Epithelial cell of prostate (primary cell): ENCODE data around the gene ITPRIPL2.

Source experiments
- DNase-seq: peaks from one replicate; pipeline ENCODE4 v3.0.0-alpha.2; 2011; ENCODE audit warnings: low read depth, low spot score
- H3K27ac ChIP-seq: fragments of 450-650 bp; 2 replicates; pipeline ENCODE4 v1.5.1; 2017; ENCODE audit warnings: mild to moderate bottlenecking

ITPRIPL2 gene

DNA sequence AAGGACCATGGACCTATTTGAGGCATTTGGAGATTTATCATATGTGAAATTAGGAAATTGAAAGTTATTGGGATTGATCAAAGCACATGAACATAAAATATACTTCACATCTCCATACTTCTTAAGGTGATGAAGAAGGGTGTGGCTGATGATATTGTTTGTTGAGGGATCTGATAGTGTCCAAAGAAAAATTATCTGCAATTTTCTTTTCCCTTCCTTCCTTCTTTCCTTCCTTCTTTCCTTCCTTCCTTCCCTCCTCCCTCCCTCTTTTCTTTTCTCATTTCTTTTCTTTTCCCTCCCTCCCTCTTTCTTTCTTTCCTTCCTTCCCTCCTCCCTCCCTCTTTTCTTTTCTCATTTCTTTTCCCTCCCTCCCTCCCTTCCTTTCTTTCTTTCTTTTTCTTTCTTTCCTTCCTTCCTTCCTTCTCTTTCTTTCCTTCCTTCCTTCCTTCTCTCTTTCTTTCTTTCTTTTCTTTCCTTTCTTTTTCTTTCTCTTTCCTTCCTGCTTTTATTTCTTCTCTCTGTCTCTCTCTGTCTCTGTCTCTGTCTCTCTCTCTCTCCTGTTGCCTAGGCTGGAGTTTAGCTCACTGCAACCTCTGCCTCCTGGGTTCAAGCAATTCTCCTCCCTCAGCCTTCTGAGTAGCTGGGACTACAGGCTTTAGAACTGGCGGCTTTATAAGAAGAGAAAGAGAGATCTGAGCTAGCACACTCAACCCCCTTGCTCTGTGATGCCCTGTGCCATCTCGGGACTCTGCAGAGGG, 20.9 kb upstream of the ITPRIPL2 start:
- peak overlapping the region; percentile 42 for H3K27ac ChIP-seq

DNA sequence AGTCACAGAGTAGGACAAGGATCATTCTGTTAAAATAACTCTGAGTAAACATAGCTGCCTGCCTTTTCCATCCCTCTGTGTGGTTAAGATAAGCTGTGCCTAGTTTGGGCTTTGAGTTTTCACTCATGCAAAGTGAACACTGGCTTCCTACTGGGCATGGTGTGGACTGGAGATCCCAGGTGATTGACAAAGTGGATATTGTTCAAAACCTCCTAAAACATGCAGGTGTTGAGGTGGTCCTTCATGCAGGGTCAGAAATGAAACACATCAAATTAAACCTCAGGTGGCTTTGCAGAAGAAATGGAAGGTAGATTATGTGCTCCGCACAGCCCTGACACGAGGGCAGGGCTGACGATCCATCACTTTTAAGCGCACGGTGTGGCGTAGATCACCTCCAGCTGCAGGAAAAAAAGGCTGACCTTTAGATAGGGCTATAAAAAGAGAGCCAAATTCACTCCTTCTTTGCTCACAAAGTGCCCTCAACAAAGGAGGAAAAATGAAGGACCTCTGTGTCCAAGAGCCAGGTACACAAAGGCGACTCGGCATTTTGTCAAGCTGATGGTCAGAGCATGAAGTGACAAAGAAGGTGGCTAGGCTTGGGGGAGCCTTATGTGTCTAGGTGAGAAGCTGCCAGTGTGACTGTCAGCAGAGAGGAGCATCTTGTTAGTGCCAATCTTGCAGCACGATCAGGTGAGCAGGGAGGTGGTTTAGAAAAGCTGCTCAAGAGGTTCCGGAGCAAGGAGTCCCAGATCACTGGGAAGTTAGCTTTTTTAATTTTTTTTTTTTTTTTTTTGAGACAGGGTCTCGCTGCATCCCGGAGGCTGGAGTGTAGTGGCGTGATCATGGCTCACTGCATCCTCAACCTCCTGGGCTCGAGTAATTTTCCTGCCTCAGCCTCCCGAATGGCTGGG, 19.9 kb upstream of the ITPRIPL2 start:
- DNase-seq: no peak
- no peak overlapping the region for H3K27ac ChIP-seq

More for the DNA sequence above, 20.9 kb upstream of the ITPRIPL2 start:
- DNase-seq: no peak

DNA sequence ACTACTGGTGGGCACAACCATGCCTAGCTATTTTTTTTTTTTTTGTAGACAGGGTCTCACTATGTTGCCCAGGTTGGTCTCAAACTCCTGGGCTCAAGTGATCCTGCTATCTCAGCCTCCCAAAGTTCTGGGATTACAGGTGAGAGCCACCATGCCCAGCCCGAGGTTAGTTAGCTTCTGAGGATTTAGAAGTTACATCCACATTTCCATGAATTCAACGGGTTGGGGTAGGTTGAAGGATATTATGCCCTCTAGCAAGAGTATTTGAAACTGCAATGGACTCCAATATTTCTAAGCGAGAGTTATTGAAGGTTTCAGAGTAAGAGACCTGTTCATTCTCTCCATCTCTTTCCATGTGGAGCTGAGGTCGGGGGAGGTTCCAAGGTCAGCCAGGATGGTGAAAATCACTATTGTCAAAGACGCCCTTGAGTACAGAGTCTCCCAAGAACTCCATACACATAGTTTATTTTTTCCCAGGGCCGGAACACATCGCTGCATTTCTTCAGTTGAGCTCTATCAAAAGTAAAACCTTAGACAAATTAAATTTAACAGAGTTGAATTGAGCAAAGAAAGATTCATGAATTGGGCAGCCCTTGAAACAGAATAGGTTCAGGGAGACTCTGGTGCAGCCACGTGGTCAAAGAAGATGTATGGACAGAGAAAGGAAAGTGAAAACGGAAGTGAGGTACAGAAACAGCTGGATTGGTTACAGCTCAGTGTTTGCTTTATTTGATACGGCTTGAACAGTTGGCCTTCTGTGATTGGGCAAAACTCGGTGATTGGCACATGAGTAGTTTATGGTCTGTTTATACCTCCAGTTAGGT, 19.0 kb upstream of the ITPRIPL2 start:
- no peak for DNase-seq
- H3K27ac ChIP-seq: no peak overlapping the region

DNA sequence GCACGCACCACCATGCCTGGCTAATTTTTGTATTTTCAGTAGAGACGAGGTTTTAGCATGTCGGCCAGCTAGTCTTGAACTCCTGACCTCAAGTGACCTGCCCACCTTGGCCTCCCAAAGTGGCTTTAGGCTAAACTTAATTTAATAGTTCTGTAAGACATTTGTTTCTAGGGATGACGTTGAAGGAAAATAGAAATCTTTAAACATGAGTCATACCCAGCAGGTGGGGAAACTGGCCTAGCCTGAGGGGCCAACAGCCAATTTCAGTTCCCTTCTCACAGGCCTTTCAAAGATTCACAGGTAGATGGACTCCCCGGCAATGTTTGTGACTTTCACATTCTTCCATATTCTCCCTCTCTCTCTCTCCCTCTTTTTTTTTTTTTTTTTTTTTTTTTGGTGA, 18.1 kb upstream of the ITPRIPL2 start:
- DNase-seq: no peak
- H3K27ac ChIP-seq: no peak overlapping the region

DNA sequence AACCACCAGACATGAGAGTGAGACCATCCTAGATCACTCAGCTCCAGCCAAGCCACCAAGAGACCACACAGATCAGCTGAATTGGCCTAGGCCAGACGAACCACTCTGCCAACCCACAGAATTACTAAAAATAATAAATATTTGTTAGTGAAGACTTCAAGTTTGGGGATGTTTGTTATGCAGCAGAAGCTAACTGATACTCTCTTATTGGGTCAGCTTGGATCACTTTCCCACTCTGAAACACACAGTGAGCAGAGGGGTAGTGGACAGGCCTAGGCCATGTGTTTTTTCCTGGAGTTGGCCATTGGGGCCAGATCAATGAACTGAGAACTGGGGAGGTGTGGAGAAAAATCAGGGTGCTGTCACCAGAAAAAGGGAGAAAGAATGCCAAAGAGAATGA, 15.6 kb upstream of the ITPRIPL2 start:
- H3K27ac ChIP-seq: no peak overlapping the region
- DNase-seq: no peak

DNA sequence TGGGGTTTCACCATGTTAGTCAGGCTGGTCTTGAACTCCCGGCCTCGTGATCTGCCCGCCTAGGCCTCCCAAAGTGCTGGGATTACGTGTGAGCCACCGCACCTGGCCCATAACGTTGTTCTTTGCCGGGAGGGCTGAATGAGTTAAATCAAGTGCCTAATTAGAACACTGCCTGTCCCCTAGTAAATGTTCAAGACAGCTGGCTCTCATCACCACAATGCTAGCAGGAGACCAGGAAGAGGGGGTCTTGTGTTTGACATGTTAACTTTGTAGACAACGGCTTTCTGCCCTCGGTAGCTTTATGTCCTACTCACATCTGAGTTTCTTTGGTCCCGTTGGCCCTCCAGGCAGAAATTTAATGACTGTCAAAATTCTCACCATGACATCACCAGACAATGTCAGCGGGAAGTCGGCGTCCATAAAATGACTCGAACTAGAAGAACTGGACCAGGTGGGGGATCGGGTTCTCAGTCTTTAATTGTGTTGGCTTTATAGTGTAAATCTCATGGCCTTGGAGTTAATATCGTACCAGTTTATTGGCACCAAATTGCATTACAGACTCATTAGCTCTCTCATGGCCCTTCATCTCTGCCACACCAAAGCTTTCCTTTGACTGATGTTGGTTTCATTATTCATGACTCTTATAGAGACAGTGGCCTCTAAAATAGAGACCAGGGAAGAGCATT, 11.4 kb upstream of the ITPRIPL2 start:
- DNase-seq: no peak
- no peak overlapping the region for H3K27ac ChIP-seq

DNA sequence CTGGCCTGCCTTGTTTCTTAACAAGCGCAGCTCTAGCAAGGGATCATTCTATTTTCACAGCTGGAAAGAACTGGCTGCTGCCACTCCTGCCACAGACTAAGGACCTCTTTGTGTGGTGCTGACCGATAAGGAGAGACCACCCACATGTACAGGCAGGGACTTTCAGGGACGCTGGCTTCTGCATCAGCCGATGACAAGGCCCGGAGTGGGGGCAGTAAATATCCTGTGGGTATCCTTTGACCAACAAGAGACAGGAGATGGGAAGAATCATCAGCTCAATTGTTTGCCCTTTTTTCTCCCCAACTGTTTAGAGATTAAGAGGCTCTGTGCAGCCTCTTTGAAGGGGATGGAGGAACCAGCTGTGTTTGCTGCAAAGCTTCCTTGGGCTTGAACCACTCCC, 9.2 kb upstream of the ITPRIPL2 start:
- no peak for DNase-seq
- H3K27ac ChIP-seq: no peak overlapping the region

DNA sequence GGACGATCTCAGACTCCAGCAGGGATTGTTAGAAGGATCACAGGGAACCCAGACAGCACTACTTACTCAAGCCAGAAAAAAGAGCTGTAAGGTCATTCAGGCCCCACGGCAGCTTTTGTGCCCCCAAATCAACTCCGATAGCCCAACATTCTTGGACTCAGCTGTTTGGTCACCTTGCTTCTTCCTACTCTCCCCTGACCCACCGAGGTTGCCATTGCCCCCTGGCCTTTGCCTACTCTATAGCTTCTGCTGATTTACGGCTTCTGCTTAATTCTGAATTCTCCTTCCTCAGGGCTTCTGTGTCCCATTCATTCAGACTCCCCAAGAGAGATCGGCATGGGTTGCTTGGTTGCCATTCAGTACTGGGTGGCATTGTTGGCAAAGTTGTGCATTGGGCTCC, 8.6 kb upstream of the ITPRIPL2 start:
- DNase-seq: no peak
- no peak overlapping the region for H3K27ac ChIP-seq

DNA sequence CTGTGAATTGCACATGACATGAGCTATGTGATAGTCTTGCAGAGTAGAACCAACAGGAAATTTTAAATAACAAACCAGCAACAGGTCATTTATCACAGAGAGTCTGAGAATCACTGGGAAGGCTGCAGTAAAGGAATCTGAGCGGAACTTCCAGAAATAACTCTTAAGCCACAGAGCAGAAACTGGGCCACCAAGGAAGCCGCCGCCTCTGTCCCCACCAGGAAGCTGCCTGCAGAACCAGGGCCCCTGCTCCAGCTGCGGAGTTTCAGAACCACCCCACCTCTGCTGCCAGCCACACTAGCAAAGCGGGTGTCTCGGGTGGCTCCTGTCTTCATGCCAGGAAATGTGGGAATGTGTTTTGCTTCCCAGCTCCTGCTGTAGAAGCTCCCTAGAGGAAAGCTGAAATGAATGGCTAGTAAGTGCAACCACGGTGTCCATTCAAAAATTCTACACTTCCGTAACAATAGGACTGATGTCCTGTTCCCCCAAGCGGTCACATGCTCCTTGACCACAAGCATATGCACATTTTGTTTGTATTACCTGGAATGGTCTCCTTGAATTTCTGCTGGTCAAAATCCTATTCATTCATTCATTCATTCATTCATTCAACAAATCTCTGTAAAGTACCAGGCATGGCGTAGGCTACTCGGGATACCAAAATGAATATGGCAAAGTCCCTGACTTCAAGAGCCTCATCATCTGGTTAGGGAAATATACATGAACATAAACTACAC, 7.7 kb upstream of the ITPRIPL2 start:
- no peak for DNase-seq
- H3K27ac ChIP-seq: no peak overlapping the region

DNA sequence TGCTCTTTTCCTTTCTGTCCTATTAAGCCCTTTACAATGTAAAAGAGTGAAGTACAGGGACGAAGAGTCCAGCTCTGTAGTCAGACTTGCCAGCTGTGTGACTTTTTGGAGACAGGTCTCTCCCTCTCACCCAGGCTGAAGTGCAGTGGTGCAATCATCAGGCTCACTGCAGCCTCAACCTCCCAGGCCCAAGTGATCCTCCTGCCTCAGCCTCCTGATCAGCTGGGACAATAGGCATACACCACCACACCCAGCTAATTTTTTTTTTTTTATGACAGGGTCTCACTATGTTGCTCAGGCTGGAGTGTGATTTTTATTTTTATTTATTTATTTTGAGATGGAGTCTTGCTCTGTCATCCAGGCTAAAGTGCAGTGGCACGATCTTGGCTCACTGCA, 7.1 kb upstream of the ITPRIPL2 start:
- DNase-seq: no peak
- H3K27ac ChIP-seq: peak overlapping the region; percentile 79

DNA sequence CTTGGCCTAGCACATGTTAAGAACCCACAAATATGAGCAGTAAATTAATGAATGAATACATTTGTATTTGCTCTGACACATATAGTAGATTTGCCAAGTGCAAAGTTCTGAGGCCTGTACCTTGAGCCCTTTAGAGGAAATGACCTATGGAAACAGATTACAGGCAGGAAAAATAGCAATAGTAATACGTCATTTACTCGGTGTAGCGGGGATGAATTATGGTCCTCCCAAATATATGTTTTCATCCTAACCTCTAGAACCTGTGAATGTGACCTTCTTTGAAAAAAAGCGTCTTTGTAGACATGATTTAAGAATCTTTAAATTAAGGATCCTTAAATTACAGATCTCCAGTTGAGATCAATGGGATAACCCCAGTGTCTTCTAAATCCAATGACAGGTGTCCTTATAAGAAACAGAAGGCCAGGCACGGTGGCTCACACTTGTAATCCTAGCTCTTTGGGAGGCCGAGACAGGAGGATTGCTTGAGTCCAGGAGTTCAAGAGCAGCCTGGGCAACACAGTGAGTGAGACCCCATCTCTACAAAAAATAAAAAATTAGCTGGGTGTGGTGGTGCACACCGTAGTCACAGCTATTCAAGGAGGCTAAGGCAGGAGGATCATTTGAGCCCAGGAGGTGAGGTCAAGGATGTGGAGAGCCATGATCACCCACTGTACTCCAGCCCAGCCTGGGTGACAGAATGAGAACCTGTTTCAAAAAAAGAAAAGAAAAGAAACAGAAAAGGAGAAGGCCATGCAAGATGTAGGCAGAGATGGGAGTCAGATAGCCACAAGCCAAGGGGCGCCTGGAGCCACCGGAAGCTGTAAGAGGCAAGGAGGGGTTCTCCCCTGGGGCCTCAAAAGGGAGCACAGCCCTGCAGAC, 5.1 kb upstream of the ITPRIPL2 start:
- no peak for DNase-seq

DNA sequence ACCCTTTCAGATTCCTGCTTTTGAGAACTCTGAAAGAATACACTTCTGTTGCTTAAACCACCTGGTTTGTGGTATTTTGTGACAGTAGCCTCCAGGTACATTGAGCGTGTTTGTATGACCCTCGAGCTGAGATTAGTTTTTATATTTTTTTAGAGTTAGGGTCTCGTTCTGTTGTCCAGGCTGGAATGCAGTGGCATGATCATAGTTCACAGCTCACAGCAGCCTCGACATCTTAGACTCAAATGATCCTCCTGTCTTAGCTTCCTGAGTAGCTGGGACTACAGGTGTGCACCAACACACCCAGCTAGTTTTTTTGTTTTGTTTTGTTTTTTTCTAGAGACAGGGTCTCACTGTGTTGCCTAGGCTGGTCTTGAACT, 4.5 kb upstream of the ITPRIPL2 start:
- no peak for DNase-seq
- H3K27ac ChIP-seq: no peak overlapping the region

More for the DNA sequence above, 5.1 kb upstream of the ITPRIPL2 start:
- peak overlapping the region; percentile 79 for H3K27ac ChIP-seq

DNA sequence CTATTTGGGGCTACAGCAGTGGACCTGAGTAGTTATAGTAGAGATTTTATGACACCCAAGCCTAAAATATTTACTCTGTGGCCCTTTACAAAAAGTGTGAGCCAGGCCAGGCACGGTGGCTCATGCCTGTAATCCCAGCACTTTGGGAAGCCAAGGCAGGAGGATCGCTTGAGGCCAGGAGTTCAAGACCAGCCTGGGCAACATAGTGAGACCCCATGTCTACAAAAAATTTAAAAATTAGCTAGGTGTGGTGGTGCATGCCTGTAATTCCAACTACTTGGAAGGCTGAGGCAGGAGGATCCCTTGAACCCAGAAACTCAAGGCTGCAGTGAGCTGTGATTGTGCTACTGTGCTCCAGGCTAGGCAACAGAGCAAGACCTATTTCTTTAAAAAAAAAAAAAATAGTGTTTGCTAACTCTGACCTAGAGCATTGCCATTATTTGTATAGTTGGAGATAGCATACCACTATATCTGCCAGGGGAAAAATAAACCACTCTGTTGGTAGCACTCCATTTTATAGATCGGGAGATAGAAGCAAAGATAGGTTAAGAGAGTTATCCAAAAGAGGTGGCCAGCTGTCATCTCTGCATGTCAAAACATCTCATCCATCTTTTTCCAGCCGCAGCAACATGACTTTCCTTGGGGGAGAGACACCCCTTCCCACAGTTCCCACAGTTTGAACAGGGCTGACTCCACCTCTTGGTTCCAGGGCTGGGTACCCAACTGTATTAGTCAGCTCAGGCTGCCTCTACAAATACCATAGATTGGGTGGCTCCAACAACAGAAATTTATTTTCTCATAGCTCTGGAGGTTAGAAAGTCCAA, 3.0 kb upstream of the ITPRIPL2 start:
- H3K27ac ChIP-seq: no peak overlapping the region
- no peak for DNase-seq

DNA sequence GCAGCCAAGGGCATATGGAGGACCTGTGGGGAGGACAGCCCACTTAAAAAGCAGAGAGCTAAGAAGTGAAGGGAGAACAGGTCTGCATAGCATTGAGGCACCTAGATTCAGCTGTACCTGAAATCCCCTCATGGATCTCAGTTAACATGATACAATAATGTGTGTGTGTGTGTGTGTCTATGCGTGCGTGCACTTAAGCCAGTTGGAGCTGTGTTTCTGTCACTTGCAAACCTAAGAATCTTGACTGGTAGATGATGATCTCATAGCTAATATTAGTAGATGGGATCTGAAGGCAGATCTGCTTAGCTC, 1.7 kb upstream of the ITPRIPL2 start:
- DNase-seq: no peak
- H3K27ac ChIP-seq: no peak overlapping the region

DNA sequence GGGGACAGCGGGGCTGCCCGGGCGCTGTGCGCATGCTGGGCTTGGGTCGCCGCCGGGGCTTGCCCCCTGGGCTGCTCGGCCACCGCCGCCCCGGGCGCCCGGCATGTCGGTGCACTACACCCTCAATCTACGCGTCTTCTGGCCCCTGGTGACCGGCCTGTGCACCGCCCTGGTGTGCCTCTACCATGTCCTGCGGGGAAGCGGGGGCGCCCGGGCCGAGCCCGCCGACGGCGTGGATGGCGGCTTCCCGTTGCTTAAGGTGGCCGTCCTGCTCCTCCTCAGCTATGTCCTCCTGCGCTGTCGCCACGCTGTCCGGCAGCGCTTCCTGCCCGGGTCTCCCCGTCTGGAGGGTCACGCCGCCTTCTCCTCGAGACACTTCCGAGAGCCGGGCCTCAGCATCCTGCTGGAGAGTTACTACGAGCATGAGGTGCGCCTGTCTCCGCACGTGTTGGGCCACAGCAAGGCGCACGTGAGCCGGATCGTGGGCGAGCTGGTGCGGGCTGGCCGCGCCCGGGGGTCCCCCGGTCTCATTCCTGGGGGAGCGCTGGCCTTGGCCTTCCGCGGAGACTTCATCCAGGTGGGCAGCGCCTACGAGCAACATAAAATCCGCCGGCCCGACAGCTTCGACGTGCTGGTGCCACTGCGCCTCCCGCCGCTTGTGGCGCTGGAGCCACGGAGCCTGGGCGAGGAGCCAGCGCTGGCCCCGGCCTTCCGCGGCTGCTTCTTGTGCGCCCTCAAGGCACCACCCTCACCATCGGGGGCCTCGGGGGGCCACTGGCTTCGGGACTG, 789 bp downstream of the ITPRIPL2 start:
- no peak for DNase-seq
- peak overlapping the region; percentile 84 for H3K27ac ChIP-seq

DNA sequence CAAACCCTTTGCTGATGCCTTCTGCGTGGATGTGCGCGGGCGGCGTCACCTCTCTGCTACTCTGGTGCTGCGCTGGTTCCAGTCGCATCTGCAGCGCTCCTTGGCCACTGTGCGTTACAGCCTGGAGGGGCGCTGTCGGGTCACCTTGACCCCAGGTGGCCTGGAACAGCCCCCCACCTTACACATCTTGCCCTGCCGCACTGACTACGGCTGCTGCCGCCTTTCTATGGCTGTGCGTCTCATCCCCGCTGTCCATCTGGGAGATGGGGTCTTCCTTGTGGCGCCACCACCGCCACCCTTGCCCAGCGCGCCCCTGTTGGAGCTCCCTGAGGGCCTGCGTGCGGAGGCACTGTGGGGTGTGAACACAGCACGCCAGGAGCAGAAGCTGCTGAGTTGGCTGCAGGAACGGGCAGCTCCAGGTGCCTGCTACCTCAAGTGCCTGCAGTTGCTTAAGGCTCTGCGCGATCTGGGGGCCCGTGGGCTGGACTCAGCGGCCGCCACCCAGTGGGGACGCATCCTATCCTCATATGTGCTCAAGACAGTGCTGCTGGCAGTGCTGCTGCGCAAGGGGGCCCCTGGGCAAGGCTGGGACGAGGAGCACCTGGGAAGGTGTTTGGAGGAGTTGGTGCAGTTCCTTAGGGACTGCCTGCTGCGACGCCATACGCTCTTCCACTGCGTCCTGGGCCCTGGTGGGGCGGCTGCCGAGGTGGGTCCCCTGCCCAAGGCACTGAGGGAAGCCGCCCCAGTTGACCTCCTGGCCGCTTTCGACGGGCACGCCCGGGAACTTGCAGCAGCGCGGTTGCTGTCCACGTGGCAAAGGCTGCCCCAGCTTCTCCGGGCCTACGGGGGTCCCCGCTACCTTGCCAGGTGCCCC, 1.6 kb downstream of the ITPRIPL2 start:
- H3K27ac ChIP-seq: peak overlapping the region; percentile 84
- no peak for DNase-seq
